CD4-positive, alpha-beta T cell treated with Interleukin-2 at 100 ng/mL for 4 hours (primary cell): Measurements from ENCODE around the gene PXDC1.
"Not testable (repeated sequence)": the region's sequence is repeated elsewhere in the genome, so short reads cannot be mapped to it uniquely, and the experiment has no call there.

Experiments used
- DNase-seq: peaks from one replicate; pipeline ENCODE4 v3.0.0-alpha.2; 2020; ENCODE audit warnings: low spot score

Gene PXDC1

GRCh38 chr6:3708540-3708939 is 43.0 kb downstream of the PXDC1 start:
- DNase-seq: no peak

GRCh38 chr6:3707751-3708412 is 43.6 kb downstream of the PXDC1 start:
- DNase-seq: no peak

- DNase-seq: no peak
These were observed 44.5 kb downstream of the PXDC1 start for GRCh38 chr6:3707024-3707423.

GRCh38 chr6:3706547-3706946 is 45.0 kb downstream of the PXDC1 start:
- no peak for DNase-seq

- DNase-seq: no peak
These were observed 49.9 kb downstream of the PXDC1 start for GRCh38 chr6:3701631-3702030.

- no peak for DNase-seq
These were observed 52.3 kb downstream of the PXDC1 start for GRCh38 chr6:3699231-3699630.

- DNase-seq: no peak
These were observed 53.5 kb downstream of the PXDC1 start for GRCh38 chr6:3698021-3698420.

GRCh38 chr6:3697609-3698008 is 53.9 kb downstream of the PXDC1 start:
- no peak for DNase-seq

- no peak for DNase-seq
These were observed 54.9 kb downstream of the PXDC1 start for GRCh38 chr6:3696525-3697088.

- DNase-seq: no peak
These were observed 56.3 kb downstream of the PXDC1 start for GRCh38 chr6:3695065-3695817.

- no peak for DNase-seq
These were observed 57.7 kb downstream of the PXDC1 start for GRCh38 chr6:3693831-3694230.

- no peak for DNase-seq
These were observed 61.0 kb downstream of the PXDC1 start for GRCh38 chr6:3690506-3690905.

GRCh38 chr6:3687847-3688246 is 63.7 kb downstream of the PXDC1 start:
- no peak for DNase-seq

- no peak for DNase-seq
These were observed 68.2 kb downstream of the PXDC1 start for GRCh38 chr6:3683331-3683730.

GRCh38 chr6:3678946-3679345 is 72.6 kb downstream of the PXDC1 start:
- DNase-seq: no peak

GRCh38 chr6:3677751-3678150 is 73.8 kb downstream of the PXDC1 start:
- DNase-seq: not testable (repeated sequence)

- DNase-seq: not testable (repeated sequence)
These were observed 74.2 kb downstream of the PXDC1 start for GRCh38 chr6:3677351-3677750.
